Keratinocyte (primary cell): ENCODE data around the gene VANGL2. TPM values are rescaled to one million over a fixed set of nuclear protein-coding genes. Genes with fewer than 3 reads are reported as not detected.

ENCODE experiments used
- DNase-seq: peaks from one replicate; pipeline ENCODE4 v3.0.0-alpha.2; 2011; ENCODE audit warnings: low read depth, missing footprints, low spot score
- FAIRE-seq: peaks from 2 replicates; lab custom pipeline; 2011; peaks lifted over from hg19 to GRCh38; lab: Jason Lieb, UNC
- H2AFZ ChIP-seq: 2 replicates; pipeline ENCODE4 v1.6.0; 2012; ENCODE audit warnings: low read length, control low read depth, inconsistent platforms; ENCODE audit not compliant: control insufficient read depth
- H3K27ac ChIP-seq: 2 replicates; pipeline ENCODE4 v1.5.1; 2011; ENCODE audit warnings: low read length; ENCODE audit not compliant: control insufficient read depth, insufficient read depth
- H3K27me3 ChIP-seq: 3 replicates; pipeline ENCODE4 v1.6.0; 2011; ENCODE audit warnings: low read length; ENCODE audit not compliant: control insufficient read depth, insufficient read depth; ENCODE audit errors: extremely low read depth
- H3K36me3 ChIP-seq, 2 experiments: 2 replicates in 1 of 2; 3 replicates in 1 of 2; pipeline ENCODE4 v1.5.1; 2011; ENCODE audit warnings: low read length in 2 of 2, mild to moderate bottlenecking in 1 of 2; ENCODE audit not compliant: control insufficient read depth in 2 of 2, insufficient read depth in 2 of 2; ENCODE audit errors: extremely low read depth in 1 of 2
- H3K4me1 ChIP-seq: 3 replicates; pipeline ENCODE4 v1.5.1; 2011; ENCODE audit warnings: low read length; ENCODE audit not compliant: control insufficient read depth, insufficient read depth; ENCODE audit errors: extremely low read depth
- H3K4me2 ChIP-seq: 3 replicates; pipeline ENCODE4 v1.6.0; 2011; ENCODE audit warnings: low read depth, low read length; ENCODE audit not compliant: control insufficient read depth, insufficient read depth; ENCODE audit errors: extremely low read depth
- H3K4me3 ChIP-seq, 3 experiments: fragments of 200-600 bp in 1 of 3; sonication (generic) in 1 of 3; 2 replicates in 2 of 3; 3 replicates in 1 of 3; pipeline ENCODE4 v1.5.1; 2011 to 2016; ENCODE audit warnings: low read length in 3 of 3, mild to moderate bottlenecking in 3 of 3, control low read depth in 2 of 3, inconsistent platforms in 1 of 3, low read depth in 1 of 3, mixed read lengths in 1 of 3, mixed run types in 1 of 3, moderate library complexity in 1 of 3; ENCODE audit not compliant: control insufficient read depth in 2 of 3, insufficient read depth in 2 of 3; ENCODE audit errors: extremely low read depth in 1 of 3
- H3K79me2 ChIP-seq: 2 replicates; pipeline ENCODE4 v1.6.0; 2012; ENCODE audit warnings: low read length; ENCODE audit not compliant: control insufficient read depth, insufficient read depth
- H3K9ac ChIP-seq: 3 replicates; pipeline ENCODE4 v1.6.0; 2011; ENCODE audit warnings: low read length; ENCODE audit not compliant: control insufficient read depth, insufficient read depth; ENCODE audit errors: extremely low read depth
- H3K9me1 ChIP-seq: 3 replicates; pipeline ENCODE4 v1.6.0; 2011; ENCODE audit warnings: low read length; ENCODE audit not compliant: control insufficient read depth, insufficient read depth; ENCODE audit errors: extremely low read depth
- H3K9me3 ChIP-seq: 2 replicates; pipeline ENCODE4 v1.5.1; 2012; ENCODE audit warnings: low read depth, low read length; ENCODE audit not compliant: control insufficient read depth
- H4K20me1 ChIP-seq: 3 replicates; pipeline ENCODE4 v1.6.0; 2011; ENCODE audit warnings: low read length; ENCODE audit not compliant: control insufficient read depth, insufficient read depth; ENCODE audit errors: extremely low read depth
- CTCF ChIP-seq, 3 experiments: IDR thresholded peaks in 1 of 3; conservative IDR thresholded peaks in 1 of 3; optimal IDR thresholded peaks in 1 of 3; 2 replicates in 2 of 3; 3 replicates in 1 of 3; pipeline versions ENCODE3 to v1.5.1; 2011; ENCODE audit warnings: low read length in 3 of 3, mild to moderate bottlenecking in 3 of 3, moderate library complexity in 2 of 3, control low read depth in 1 of 3, inconsistent platforms in 1 of 3; ENCODE audit not compliant: insufficient read depth in 2 of 3; ENCODE audit errors: extremely low read depth in 1 of 3
- EZH2 ChIP-seq: IDR thresholded peaks from one replicate; pipeline ENCODE4 v1.6.1; 2012; ENCODE audit warnings: inconsistent platforms, mild to moderate bottlenecking, low read length, moderate library complexity
- dilution Hi-C: fragments of 300-500 bp; cut with MboI; formaldehyde crosslinking; loops from one replicate; pipeline ENCODE4 v1.7.0; 2020; ENCODE audit warnings: low sequenced_read_pairs; ENCODE audit not compliant: extremely low pct_ligation_motif_present
- polyA plus RNA-seq, 5 experiments: library from polyadenylated mRNA; depleted of rRNA in 3 of 5; stranded (reverse) in 3 of 5; stranded (forward) in 1 of 5; unstranded in 1 of 5; fragments of >200 nt; gene quantifications; 1 replicate in 1 of 5; 2 replicates in 3 of 5; 3 replicates in 1 of 5; pipeline versions ENCODE4 v1.2.1 to v1.2.3, GENCODE V29; 2011 to 2012; ENCODE audit warnings: missing spikeins in 2 of 5, low read depth in 1 of 5, low replicate concordance in 1 of 5

Gene VANGL2
- polyA plus RNA-seq, 1 donor (not counting 4 experiments of a cell fraction or from before 2014, with no cell fraction given) = 10.9 TPM

GRCh38 chr1:160366731-160367515, 33.4 kb upstream of the VANGL2 start, which contains the start of gene NHLH1:
TSS of gene NHLH1 (plus strand) at chr1:160367071. CDS start at chr1:160370732, 3,661 bp downstream.
- no peaks in the 10 kb centered on the region for H3K9me1 ChIP-seq
- no peak within 1 kb of the TSS for H2AFZ ChIP-seq
- no peaks in the 10 kb centered on the region for H3K27me3 ChIP-seq
- FAIRE-seq (no peak), DNase-seq (no peak)
- H3K9me3 ChIP-seq = no peaks in the 10 kb centered on the region
- H3K27ac ChIP-seq = no peak within 1 kb of the TSS
- no peak for TF ChIP-seq EZH2
- TF ChIP-seq CTCF (optimal IDR thresholded peaks at IDR 0.05 in 1 of 3, IDR thresholded peaks at IDR 0.05 in 1 of 3, conservative IDR thresholded peaks at IDR 0.05 in 1 of 3; ENCODE audit: extremely low read depth in 1 of 3, insufficient read depth in 2 of 3, low read length in 3 of 3) = no peak
- no peaks in the 10 kb centered on the region for H4K20me1 ChIP-seq
- no peaks in the 10 kb centered on the region for H3K36me3 ChIP-seq
- no peak within 1 kb of the TSS for H3K4me2 ChIP-seq
- H3K4me3 ChIP-seq = no peak within 1 kb of the TSS
- no peaks in the 10 kb centered on the region for H3K79me2 ChIP-seq
- dilution Hi-C loops = no loop called here
- H3K4me1 ChIP-seq = no peaks in the 10 kb centered on the region
- no peak within 1 kb of the TSS for H3K9ac ChIP-seq

- FAIRE-seq = no peak
- H3K27me3 ChIP-seq = no peaks in the 10 kb centered on the region
- no peak overlapping the region for H3K4me2 ChIP-seq
- H3K36me3 ChIP-seq = no peaks in the 10 kb centered on the region
- H3K9ac ChIP-seq = no peak overlapping the region
- TF ChIP-seq CTCF (optimal IDR thresholded peaks at IDR 0.05 in 1 of 3, IDR thresholded peaks at IDR 0.05 in 1 of 3, conservative IDR thresholded peaks at IDR 0.05 in 1 of 3; ENCODE audit: extremely low read depth in 1 of 3, insufficient read depth in 2 of 3, low read length in 3 of 3) (no peak), EZH2 (no peak)
- H3K79me2 ChIP-seq = no peaks in the 10 kb centered on the region
- no peaks in the 10 kb centered on the region for H3K4me1 ChIP-seq
- H4K20me1 ChIP-seq = no peaks in the 10 kb centered on the region
- no peak overlapping the region for H2AFZ ChIP-seq
- H3K27ac ChIP-seq = no peak overlapping the region
- no peaks in the 10 kb centered on the region for H3K9me1 ChIP-seq
- no peak overlapping the region for H3K4me3 ChIP-seq
- H3K9me3 ChIP-seq = no peaks in the 10 kb centered on the region
- no peak for DNase-seq
- dilution Hi-C loops = no loop called here
These were observed 32.9 kb upstream of the VANGL2 start for GRCh38 chr1:160367516-160367900.
